Retina (tissue), 1 donor: Measurements from ENCODE around the gene NSMCE1.

Experiments
- DNase-seq: peaks from one replicate; pipeline ENCODE4 v3.0.0-alpha.2; 2016

The NSMCE1 gene

DNA sequence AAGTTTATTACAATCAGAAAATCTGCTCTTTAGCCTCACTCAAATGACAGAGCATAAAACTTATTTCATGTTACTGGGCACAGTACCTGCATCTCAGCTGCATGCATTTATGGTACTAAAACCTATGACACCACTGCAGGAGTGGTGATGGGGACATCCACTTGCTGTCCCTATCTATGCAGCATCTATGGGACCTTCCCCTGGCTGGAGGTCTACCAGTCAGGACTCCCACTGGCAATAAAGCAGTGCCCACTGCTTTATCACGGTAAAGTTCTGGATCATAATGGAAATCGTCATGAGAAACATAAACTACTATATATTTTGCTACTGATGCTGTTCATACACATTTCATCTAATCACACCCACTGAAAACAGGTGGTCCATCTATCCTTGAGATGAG lies 26.2 kb downstream of the NSMCE1 start:
- DNase-seq = no peak

DNA sequence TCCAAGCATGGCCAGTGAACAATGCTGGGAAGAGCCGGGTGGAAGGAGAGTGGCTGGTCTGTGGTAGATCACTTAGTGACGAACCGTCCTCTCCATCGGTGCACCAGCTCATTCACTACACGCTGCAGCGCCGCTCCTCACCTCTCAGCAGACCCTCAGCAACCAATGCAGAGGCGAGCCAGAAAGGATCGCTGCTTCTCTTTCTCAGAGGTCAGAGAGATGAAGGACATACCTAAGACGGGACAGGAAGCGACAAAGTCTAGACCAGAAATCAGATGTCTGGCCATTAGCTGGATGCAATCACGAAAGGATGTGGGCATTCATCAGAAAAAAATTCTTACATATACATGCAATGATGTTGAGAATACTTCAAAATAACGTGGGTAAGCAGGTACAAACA lies 26.9 kb downstream of the NSMCE1 start:
- no peak for DNase-seq

DNA sequence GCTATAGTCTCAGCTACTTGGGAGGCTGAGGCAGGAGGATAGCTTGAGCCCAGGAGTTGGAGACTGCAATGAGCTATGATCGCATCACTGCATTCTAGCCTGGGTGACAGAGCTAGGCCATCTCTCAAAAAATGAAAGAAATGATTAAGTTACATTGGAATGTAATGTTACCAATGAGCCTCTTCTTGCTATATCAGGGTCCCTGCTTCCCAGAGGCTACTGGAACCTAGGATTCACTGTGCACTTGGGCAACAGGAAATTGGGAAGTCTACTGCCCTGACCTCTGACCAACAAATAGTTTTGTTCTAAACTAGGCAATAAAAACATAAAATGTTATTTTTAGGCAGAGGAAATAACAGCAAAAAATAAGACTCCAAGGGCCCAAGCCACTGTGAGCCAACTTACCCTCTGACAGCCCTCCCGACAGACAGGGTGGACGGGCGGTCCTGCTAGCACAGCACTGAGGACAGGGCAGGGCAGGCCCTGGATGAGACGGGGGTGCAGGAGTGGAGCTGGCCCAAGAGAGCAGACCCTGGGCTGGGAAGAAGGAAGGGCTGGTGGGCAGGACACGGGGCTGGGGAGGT lies 27.5 kb downstream of the NSMCE1 start:
- no peak for DNase-seq

DNA sequence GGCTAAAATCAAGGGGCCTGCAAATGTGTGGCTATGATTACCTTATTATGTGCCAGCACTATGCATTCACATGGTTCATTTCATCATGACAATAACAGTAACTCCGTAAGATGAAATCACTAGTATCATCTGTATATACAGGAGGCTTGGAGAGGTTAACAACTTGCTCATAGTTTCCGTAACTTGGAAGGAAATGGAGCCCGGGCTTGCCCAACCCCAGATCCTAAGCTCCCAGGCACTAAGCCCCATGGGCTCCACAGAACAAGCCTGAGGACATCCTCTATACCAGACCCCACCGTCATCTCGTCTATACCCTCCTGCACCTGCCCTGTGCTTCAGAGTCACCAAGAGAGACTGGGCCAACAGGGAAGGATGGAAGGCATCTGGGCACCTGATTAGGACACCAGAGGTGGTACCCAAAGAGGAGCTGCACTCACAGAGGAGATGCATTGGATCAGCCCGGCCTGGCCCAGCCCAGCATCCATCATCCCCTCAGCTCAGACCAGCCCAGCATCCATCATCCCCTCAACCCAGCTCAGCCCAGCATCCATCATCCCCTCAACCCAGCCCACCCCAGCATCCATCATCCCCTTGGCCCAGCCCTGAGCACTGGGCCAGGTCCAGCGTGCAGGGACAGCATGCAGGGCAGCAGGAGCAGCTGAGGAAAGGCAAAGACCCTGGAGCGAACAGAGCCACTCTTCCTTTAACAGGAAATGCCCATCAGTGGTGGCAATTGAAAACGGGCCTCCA lies 28.5 kb downstream of the NSMCE1 start:
- DNase-seq = no peak

DNA sequence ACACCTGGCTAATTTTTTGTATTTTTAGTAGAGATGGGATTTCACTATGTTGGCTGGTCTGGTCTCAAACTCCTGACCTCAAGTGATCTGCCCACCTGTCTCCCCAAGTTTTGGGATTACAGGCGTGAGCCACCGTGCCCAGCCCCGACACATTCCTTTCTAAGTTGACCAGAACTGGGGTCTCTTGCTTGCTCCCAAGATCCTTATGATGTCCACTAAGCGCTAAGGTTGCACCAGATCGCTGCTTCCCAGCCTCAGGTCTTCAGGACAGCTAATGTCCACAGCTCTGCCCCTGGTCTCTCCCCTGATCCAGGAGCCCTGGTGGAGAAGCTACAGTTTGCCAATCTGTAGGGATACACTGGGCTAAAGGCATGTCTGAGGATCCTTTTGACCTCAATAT lies 29.5 kb downstream of the NSMCE1 start:
- no peak for DNase-seq

DNA sequence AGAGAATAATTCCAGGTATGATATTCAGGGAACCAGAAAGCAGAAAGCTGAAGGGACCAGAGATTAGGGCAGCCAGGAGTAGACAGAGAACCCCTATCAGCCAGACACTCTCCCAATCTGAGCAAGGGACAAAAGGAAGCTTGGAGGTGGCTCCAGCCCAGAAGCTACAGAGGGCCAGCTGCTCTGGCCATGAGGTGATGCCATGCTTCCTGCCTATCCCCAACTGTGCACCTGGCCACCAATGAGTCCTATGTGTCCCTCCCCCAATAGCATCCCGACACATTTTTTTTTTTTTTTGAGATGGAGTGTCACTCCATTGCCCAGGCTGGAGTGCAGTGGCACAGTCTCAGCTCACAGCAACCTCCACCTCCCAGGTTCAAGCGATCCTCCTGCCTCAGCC lies 30.0 kb downstream of the NSMCE1 start:
- DNase-seq = no peak

DNA sequence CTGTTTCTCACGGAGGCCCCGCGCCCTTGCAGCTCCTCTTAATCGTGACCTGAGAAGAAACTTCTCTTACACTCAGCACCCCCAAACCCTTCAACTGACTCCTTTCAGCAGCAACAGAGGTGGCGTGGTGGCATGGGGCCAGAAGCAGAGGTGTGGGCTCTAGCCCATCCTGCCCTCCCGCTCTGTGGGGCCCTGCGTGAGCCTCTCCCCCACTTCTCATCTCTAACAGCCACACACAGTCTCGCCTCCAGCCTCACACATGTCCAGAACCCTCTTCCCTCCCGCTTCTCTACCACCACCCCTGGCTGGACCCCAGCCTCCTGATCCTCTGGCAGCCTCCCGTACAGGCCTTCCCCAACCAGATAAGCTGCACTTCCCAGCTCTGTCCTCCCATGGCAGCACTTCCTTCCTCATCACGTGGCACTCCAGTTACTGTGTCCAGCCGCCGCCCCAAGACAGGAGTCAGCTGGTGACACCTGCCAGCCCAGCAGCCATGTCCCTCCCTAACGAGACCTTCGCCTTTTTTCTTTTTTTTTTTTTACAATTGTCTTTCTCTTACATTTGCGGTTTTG lies 30.5 kb downstream of the NSMCE1 start:
- DNase-seq = no peak

DNA sequence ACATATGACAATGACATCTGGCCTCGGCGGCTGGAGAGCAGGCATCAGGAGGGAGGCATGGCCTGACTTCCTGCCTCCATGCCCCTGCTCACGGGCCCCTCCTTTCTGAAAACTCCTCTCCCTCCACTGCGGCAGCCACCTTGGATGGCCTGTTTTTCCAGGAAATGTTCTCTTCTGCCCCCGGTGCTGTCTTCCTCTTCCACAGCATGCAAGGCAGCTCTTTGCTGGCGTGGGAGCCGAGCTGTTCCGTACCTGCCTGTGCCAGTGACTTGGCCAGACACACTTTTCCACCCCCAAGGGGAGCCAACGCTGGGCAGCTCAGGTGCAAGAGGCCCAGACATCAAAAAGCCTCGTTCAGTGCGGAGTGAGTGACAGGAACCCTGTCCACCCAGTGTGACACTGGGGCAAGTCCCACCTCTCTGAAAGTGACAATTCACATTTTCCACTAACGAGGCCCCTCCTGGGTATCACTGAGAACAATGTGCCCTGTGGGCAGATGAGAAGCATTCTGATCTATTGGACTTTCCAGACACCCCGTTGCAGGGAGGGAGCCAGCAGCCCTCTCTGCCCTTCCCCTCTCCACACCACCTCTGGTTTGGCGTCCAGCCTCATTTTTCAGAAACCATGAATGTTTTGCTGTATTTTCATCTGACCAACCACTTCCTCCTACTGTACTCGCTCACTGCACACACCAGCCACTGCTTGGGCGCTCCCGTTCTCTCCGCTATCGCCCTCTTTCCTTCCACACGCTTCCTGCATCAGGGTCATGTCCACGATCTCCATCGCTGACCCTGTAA lies 31.2 kb downstream of the NSMCE1 start:
- DNase-seq = peak; percentile 48

DNA sequence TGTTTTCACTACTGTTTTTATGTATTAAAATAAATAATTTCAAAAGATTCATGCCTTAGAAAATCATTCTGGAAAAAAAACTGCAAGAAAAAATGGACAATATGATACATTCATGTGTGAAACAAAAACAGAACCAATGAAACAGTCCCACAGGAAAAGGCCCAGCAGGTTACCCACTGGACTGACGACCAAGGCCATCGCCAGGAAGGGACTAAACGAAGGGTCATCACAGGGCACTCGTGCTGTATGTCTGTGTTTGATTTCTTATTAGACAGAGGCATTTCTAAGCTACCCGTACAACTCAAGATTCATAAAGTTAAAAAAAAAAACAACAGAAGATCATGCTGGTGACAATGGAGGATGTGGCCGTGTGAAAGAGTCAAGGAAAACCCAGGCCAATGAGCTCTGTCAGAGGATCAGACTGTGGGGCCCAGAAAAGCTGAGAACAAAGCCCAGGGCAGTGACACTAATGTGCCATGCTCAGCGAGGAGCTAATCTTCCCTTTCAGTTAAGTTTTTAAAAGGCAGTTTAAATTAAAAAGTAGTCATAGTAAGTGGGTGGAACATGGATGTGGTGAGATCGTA lies 31.8 kb downstream of the NSMCE1 start:
- DNase-seq = no peak

DNA sequence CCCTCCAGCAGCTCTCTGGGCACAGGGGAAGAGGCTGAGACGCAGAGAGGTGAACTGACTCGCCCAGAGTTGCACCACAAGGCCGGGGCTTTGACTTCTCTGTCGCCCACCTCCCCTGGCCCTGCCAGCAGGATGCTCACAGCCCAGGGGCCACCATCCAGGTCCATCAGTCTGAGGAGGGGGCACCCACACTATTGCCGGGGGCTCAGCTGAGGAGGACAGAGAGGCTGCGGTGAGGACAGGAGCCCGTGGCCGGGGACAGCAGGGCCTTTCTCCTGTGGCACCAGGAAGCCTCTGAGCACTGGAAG lies 32.7 kb downstream of the NSMCE1 start:
- DNase-seq = no peak

DNA sequence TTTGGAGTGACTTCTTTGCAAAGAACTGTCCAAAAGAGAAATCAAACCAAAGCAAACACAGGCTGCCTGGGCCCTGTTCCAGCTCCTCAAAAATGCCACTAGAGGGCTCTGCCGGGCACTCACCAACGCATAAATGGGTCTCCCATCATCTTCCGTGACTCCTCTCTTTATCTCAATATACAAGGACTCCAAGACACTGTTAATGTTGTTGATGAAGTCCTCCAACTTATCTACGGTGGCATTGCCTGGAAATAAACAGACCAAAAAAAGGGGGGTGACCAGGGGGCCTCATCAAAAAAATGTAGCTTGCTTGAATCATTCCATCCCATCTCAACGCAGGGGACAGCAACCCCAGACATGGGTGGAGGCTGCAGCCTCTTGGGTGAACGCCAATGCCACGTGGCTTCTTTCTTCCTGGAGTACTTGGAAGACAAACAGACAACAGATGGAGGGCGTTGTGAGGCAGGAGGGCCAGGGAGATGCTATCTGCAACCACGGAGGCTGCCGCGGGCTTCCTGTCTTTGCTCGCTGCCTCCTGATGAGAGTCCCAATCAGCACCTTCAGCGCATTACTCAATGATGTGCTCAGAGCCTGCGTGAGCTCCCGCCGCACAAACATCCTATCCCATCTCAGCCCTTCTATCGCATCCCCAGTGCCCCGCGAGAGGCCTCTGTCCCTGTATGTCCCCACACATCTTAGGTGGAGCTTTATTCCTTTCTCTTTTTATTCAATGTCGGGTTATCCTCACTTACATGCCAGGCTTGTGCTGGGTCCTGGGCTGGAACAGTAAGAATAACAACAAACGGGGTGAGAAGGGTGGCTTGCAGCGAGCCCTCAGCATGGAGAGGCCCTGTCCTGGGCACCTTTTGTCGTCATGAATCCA lies 33.3 kb downstream of the NSMCE1 start:
- DNase-seq = peak; percentile 66

DNA sequence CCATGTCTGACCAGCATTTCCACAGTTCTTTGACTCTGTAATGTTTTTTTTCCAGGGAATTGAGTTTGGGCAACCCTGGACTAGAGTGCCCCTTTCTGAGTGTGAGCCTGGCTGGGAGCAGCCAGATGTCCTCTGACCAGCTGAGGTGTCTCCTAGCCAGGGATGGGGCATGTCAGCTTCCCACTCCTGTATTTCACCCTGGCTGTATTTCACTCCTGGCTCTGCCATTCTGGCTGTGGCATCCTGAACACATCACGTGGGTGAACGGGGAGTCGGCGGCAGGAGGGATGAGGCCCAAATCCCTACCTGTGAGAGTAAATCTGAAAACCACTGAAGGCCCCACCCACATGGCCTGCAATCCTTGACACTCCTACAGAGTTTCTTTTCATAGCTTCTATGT lies 34.0 kb downstream of the NSMCE1 start:
- DNase-seq = no peak

DNA sequence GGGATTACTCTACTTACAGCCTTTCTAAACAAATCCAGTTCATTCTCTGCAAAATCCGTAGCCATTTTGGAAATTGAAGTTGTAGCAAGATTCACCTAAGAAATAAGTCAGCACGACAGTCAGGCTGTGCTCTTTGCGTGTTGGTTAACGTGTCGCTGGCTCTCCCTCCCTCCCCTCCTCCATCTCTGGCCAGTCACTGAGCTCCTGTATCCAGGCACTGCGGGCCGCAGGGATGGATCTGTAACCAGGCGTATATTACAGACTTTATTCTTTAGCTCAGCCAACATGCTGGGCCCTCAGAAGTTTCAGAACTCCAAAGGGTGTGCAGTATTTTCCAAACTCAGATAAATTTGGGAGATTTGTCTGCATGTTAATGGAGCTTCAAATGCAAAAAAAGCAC lies 34.4 kb downstream of the NSMCE1 start:
- DNase-seq = no peak

DNA sequence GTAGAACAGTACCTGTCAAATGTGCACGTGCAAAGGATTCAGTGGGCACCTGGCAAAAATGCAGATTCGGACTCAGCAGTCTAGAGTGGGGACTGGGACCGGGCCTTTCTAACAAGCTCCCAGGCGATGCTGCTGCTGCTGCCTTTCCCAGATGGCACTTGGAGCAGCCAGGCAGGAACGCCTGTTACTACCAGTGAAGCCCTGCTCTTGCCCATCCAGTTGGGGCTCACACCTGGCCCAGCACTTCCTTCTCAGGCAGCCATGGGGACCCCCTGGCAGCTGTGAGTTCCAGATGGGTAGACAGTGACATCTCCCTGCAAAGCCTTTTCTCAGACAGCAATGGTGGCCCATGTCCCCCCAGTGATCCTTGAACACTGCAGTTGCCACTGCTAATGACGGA lies 34.8 kb downstream of the NSMCE1 start:
- DNase-seq = no peak

DNA sequence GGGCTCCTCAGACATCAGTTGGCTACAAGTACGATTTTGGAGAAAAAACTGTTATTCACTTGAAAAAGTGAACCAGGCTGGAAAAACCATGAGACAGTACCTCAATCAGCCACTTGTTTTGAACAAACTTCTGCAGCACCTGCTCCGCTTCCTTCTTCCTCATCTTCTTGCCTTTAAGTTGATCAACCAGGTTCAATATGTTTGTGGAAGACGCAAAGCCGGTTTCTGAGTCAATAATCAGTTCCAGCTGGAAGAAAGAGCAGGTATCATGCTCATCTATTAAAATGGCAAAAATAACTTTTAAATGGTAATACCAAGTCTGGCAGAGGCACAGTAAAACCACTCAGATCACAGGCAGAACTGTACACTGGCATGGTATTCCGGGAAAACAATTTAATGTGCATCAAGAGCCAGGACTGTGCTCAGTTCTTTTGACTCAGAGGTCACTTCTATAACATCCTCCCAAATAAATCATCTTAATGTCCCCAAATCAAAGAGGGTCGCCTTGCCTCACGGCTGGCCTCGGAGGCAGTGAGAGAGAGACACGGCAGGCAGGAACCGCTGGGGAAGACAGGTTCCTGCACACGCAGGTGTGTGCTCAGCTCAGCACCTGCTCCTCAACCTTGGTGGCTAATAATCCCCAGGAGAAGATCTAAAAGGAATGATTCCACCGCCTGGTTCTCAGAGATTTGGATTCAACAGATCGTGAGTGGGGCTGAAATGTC lies 35.5 kb downstream of the NSMCE1 start:
- no peak for DNase-seq

DNA sequence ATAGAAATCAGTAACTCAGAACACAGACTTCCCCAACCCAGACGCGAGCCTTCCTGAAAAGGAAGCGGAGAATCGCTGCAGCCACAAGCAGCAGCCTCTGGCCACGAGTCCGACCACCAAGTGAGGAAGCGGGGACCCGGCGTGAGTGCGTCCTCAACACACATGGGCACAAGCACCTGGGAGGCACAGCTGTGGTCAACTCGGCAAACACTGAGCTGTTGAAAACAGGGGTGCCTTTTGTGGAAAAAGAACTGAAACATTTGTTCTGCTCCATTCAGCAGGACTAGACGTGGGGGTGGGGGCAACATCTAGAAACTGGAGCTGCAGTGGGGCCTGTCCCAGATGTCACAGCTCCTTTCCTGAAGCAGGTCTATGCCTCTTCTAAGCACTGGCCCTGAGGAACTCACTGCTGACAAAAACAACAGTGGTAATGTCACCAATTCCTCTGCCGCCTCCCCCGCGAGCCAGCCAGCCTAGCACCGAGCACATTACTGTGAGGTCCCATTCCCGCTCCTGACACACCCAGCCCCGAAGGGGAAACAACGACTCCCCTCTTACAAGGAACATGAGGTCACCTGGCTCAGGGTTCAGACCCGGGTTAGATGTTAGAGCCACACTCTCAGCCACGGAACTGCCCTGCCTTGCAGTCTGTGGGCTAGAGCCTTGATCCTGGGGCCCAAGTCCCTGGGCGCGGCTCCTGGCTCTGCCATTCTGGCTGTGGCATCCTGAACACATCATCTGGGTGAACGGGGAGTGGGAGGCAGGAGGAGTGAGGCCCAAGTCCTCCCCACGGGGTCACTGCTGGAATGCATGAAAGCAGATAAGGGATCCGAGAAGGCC lies 36.3 kb downstream of the NSMCE1 start:
- no peak for DNase-seq

DNA sequence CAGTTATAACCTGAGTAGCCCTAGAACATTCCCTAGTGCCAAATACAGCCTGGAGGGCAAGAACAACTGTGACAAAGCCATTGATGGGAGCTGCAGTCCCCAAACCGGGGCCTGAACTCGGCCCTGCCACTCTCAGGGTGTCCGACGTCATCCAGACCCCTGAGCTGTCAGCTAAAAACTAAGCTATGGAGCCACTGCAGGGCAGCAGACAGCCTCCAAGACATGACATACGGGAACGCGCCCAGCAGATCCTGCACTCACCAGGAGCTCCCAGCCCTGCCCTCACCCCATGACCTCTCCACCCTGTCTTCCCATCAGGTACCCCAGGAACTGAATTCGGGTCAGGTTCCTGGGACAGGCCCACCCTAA lies 36.9 kb downstream of the NSMCE1 start:
- no peak for DNase-seq

DNA sequence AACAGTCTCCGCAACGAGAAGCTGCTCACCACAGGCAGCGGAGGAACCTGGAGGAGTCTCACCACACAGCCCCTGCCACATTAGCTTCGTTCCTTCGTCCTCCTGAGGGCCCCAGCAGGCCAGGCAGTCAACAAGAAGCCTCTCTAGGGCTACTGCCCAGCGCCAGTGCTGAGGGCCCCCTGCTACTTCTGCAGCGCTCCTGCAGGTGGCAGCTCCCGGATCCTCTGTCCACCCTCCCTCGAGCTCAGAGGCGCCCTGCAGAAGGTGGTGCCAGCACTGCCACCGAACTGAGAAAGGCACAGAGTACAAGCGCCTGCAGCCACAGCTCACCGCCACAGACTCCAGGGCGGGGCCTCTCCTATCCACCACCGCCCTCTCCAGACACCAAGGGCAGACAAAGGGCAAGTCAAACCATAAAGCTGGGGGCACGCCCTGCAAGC lies 38.0 kb downstream of the NSMCE1 start:
- DNase-seq = no peak

DNA sequence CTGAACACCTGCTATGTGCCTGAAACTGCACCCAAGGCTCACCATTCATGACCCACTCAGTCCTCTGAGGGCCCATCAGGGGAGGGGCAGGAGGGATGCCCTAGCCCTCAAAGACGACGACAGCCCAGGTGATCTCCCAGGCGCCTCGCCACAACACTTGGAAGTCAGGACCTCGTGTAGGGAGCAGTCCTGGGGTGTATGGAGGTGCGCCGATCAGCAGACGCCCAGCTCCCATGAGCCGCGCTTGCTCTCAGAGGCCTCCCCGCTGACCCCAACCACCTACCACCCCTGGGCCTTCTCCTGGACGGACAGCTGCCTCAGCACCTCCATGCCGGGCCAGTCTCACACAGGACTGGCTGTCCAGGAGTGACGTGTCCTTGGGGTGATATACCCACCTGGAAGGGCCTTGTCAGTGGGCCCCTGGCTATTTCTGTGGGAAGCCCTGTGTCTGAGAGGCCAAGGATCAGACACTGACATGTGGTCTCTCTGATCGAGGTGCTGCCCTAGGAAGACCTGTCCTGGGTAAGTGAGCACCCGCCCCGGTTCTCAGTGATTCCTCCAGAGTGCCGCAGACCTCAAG lies 38.6 kb downstream of the NSMCE1 start:
- DNase-seq = no peak
